NT2/D1 (cell line): Measurements from ENCODE around the gene TMEM255B.
"Not testable (repeated sequence)": the region's sequence is repeated elsewhere in the genome, so short reads cannot be mapped to it uniquely, and the experiment has no call there.

Source experiments
- DNase-seq: peaks from one replicate; pipeline ENCODE4 v3.0.0-alpha.2; 2011; ENCODE audit warnings: low read depth, low spot score
- H3K27me3 ChIP-seq: 2 replicates; pipeline ENCODE4 v1.6.0; 2011; ENCODE audit warnings: mild to moderate bottlenecking; ENCODE audit not compliant: insufficient read length, insufficient read depth
- H3K36me3 ChIP-seq: 2 replicates; pipeline ENCODE4 v1.6.1; 2011; ENCODE audit warnings: mild to moderate bottlenecking, low read length, mixed read lengths; ENCODE audit not compliant: insufficient read depth, insufficient read length
- H3K4me1 ChIP-seq: 2 replicates; pipeline ENCODE4 v1.5.1; 2011; ENCODE audit not compliant: insufficient read depth, insufficient read length
- H3K4me3 ChIP-seq: 2 replicates; pipeline ENCODE4 v1.5.1; 2011; ENCODE audit warnings: low read depth; ENCODE audit not compliant: insufficient read length
- H3K9ac ChIP-seq: 2 replicates; pipeline ENCODE4 v1.6.0; 2011; ENCODE audit warnings: low read depth; ENCODE audit not compliant: insufficient read length
- H3K9me3 ChIP-seq: 2 replicates; pipeline ENCODE4 v1.5.1; 2011; ENCODE audit warnings: mild to moderate bottlenecking, low read length; ENCODE audit not compliant: insufficient read depth
- SUZ12 ChIP-seq: IDR thresholded peaks from 2 replicates; pipeline ENCODE4 v1.6.1; 2011; ENCODE audit not compliant: insufficient read length, insufficient read depth; ENCODE audit errors: extremely low read depth
- YY1 ChIP-seq: IDR thresholded peaks from 2 replicates; pipeline ENCODE4 v1.6.1; 2011; ENCODE audit not compliant: insufficient read length, insufficient read depth
- ZNF274 ChIP-seq: IDR thresholded peaks from 2 replicates; pipeline ENCODE4 v1.6.1; 2011; ENCODE audit warnings: mild to moderate bottlenecking, low read depth, low read length

The TMEM255B gene

GRCh38 chr13:113742445-113743120 lies 16.4 kb upstream of the TMEM255B start:
- Histone ChIP-seq H3K4me1 (peaks cover 26% of the 10 kb centered on the region), H3K9ac (no peak overlapping the region), H3K27me3 (no peaks in the 10 kb centered on the region), H3K4me3 (no peak overlapping the region), H3K9me3 (no peaks in the 10 kb centered on the region), H3K36me3 (no peaks in the 10 kb centered on the region)
- TF ChIP-seq ZNF274 (no peak), SUZ12 (no peak), YY1 (no peak)
- no peak for DNase-seq

- peaks cover 30% of the 10 kb centered on the region for H3K4me1 ChIP-seq
- no peak overlapping the region for H3K9ac ChIP-seq
- TF ChIP-seq ZNF274 (no peak), YY1 (no peak), SUZ12 (no peak)
- no peak overlapping the region for H3K4me3 ChIP-seq
- no peaks in the 10 kb centered on the region for H3K36me3 ChIP-seq
- H3K9me3 ChIP-seq, result no peaks in the 10 kb centered on the region
- no peak for DNase-seq
- no peaks in the 10 kb centered on the region for H3K27me3 ChIP-seq
Observed at GRCh38 chr13:113743366-113744195, 15.4 kb upstream of the TMEM255B start.

- no peak for DNase-seq
- H3K4me1 ChIP-seq, result peaks cover 30% of the 10 kb centered on the region
- H3K36me3 ChIP-seq, result no peaks in the 10 kb centered on the region
- H3K9me3 ChIP-seq, result no peaks in the 10 kb centered on the region
- no peak overlapping the region for H3K4me3 ChIP-seq
- H3K27me3 ChIP-seq, result no peaks in the 10 kb centered on the region
- H3K9ac ChIP-seq, result no peak overlapping the region
- no peak for TF ChIP-seq SUZ12
- TF ChIP-seq ZNF274, result no peak
Observed at GRCh38 chr13:113744197-113745000, 14.6 kb upstream of the TMEM255B start.

- Histone ChIP-seq H3K9me3 (no peaks in the 10 kb centered on the region), H3K4me1 (peaks cover 30% of the 10 kb centered on the region), H3K4me3 (no peak overlapping the region), H3K27me3 (no peaks in the 10 kb centered on the region), H3K36me3 (no peaks in the 10 kb centered on the region), H3K9ac (no peak overlapping the region)
- no peak for DNase-seq
- TF ChIP-seq ZNF274 (no peak), YY1 (no peak), SUZ12 (no peak)
Observed at GRCh38 chr13:113745059-113745458, 14.0 kb upstream of the TMEM255B start.

- not testable (repeated sequence) for H3K9me3 ChIP-seq, H3K9ac ChIP-seq, DNase-seq, H3K36me3 ChIP-seq, H3K4me3 ChIP-seq, H3K27me3 ChIP-seq
- peaks cover 30% of the 10 kb centered on the region for H3K4me1 ChIP-seq
Observed at GRCh38 chr13:113745500-113746142, 13.4 kb upstream of the TMEM255B start.

GRCh38 chr13:113746143-113746525 lies 12.9 kb upstream of the TMEM255B start:
- DNase-seq, result no peak

GRCh38 chr13:113746671-113747070 lies 12.4 kb upstream of the TMEM255B start:
- DNase-seq, result no peak
- TF ChIP-seq YY1, result no peak
- TF ChIP-seq ZNF274, result no peak
- no peak for TF ChIP-seq SUZ12
- H3K9me3 ChIP-seq, result peaks cover 3% of the 10 kb centered on the region; the same call in 1 of the 2 replicates
- H3K4me3 ChIP-seq, result no peak overlapping the region
- H3K9ac ChIP-seq, result no peak overlapping the region
- H3K36me3 ChIP-seq, result no peaks in the 10 kb centered on the region
- H3K27me3 ChIP-seq, result no peaks in the 10 kb centered on the region
- peaks cover 30% of the 10 kb centered on the region for H3K4me1 ChIP-seq

More at GRCh38 chr13:113746143-113746525, 12.9 kb upstream of the TMEM255B start:
- Histone ChIP-seq H3K36me3 (no peaks in the 10 kb centered on the region), H3K4me1 (peaks cover 30% of the 10 kb centered on the region), H3K27me3 (no peaks in the 10 kb centered on the region), H3K9me3 (peaks cover 3% of the 10 kb centered on the region; the same call in 1 of the 2 replicates), H3K9ac (no peak overlapping the region), H3K4me3 (no peak overlapping the region)
- TF ChIP-seq YY1, result no peak
